Neuronal stem cell (in vitro differentiated cells): ENCODE measurements around the gene MYB.

Experiments
- DNase-seq: peaks from one replicate; pipeline ENCODE4 v3.0.0-alpha.2; 2013; ENCODE audit warnings: low spot score
- H2AFZ ChIP-seq: one replicate; pipeline ENCODE4 v1.6.1; 2013; ENCODE audit warnings: mild to moderate bottlenecking, low read length, inconsistent platforms
- H2AK5ac ChIP-seq: 2 replicates; pipeline ENCODE4 v1.6.1; 2013; ENCODE audit warnings: low read depth, mild to moderate bottlenecking, inconsistent platforms, low read length, moderate library complexity, mixed read lengths
- H2BK120ac ChIP-seq: 2 replicates; pipeline ENCODE4 v1.6.1; 2013; ENCODE audit warnings: low read depth, mild to moderate bottlenecking, inconsistent platforms, low read length, moderate library complexity, mixed read lengths
- H2BK12ac ChIP-seq: one replicate; pipeline ENCODE4 v1.6.1; 2013; ENCODE audit warnings: low read length, inconsistent platforms
- H2BK15ac ChIP-seq: 2 replicates; pipeline ENCODE4 v1.6.1; 2013; ENCODE audit warnings: mild to moderate bottlenecking, low read length, inconsistent platforms, mixed read lengths
- H2BK5ac ChIP-seq: one replicate; pipeline ENCODE4 v1.6.1; 2013; ENCODE audit warnings: inconsistent platforms, mild to moderate bottlenecking, low read length, moderate library complexity
- H3K14ac ChIP-seq: one replicate; pipeline ENCODE4 v1.6.1; 2013; ENCODE audit warnings: low read length, inconsistent platforms
- H3K18ac ChIP-seq: 2 replicates; pipeline ENCODE4 v1.6.1; 2013; ENCODE audit warnings: low read length, inconsistent platforms
- H3K23ac ChIP-seq: 2 replicates; pipeline ENCODE4 v1.6.1; 2013; ENCODE audit warnings: low read depth, mild to moderate bottlenecking, mixed read lengths, low read length, inconsistent platforms; ENCODE audit not compliant: poor library complexity
- H3K27ac ChIP-seq: replicated peaks from 3 replicates; pipeline ENCODE4 v1.5.1; 2013; ENCODE audit warnings: low read length, inconsistent platforms
- H3K27me3 ChIP-seq, 3 experiments: 2 replicates each; pipeline ENCODE4 v1.6.1; 2013; ENCODE audit warnings: low read length in 3 of 3, mild to moderate bottlenecking in 2 of 3, inconsistent platforms in 1 of 3, low read depth in 1 of 3, mixed read lengths in 1 of 3, moderate library complexity in 1 of 3; ENCODE audit not compliant: control insufficient read depth in 3 of 3, insufficient read depth in 3 of 3
- H3K36me3 ChIP-seq, 2 donors: replicated peaks in 1 of 2; 2 replicates each; pipeline ENCODE4 v1.6.1; 2013; ENCODE audit warnings: low read length in 2 of 2; ENCODE audit not compliant: control insufficient read depth in 2 of 2, insufficient read depth in 2 of 2
- H3K4ac ChIP-seq: 2 replicates; pipeline ENCODE4 v1.6.1; 2013; ENCODE audit warnings: inconsistent platforms, mild to moderate bottlenecking, low read length, moderate library complexity
- H3K4me1 ChIP-seq, 2 donors: 1 replicate in 1 of 2; 2 replicates in 1 of 2; pipeline ENCODE4 v1.6.1; 2013; ENCODE audit warnings: low read length in 2 of 2, low read depth in 1 of 2; ENCODE audit not compliant: control insufficient read depth in 2 of 2, insufficient read depth in 1 of 2
- H3K4me2 ChIP-seq: one replicate; pipeline ENCODE4 v1.6.1; 2013; ENCODE audit warnings: mild to moderate bottlenecking, low read length, inconsistent platforms; ENCODE audit not compliant: insufficient read depth, poor library complexity, severe bottlenecking
- H3K4me3 ChIP-seq, 2 donors: 2 replicates each; pipeline ENCODE4 v1.5.1; 2013; ENCODE audit warnings: low read length in 2 of 2, mild to moderate bottlenecking in 2 of 2, inconsistent platforms in 1 of 2, moderate library complexity in 1 of 2
- H3K79me1 ChIP-seq: one replicate; pipeline ENCODE4 v1.6.1; 2013; ENCODE audit warnings: low read depth, mild to moderate bottlenecking, inconsistent platforms, low read length, moderate library complexity
- H3K9ac ChIP-seq: one replicate; pipeline ENCODE4 v1.6.1; 2013; ENCODE audit warnings: mild to moderate bottlenecking, low read depth, low read length, inconsistent platforms; ENCODE audit not compliant: poor library complexity
- H3K9me3 ChIP-seq, 2 donors: replicated peaks in 1 of 2; 2 replicates each; pipeline versions ENCODE3 to v1.6.1; 2013; ENCODE audit warnings: low read length in 2 of 2, mild to moderate bottlenecking in 2 of 2, inconsistent platforms in 1 of 2, low read depth in 1 of 2, mixed read lengths in 1 of 2, moderate library complexity in 1 of 2; ENCODE audit not compliant: control insufficient read depth in 2 of 2, insufficient read depth in 1 of 2
- H4K8ac ChIP-seq: one replicate; pipeline ENCODE4 v1.6.1; 2013; ENCODE audit warnings: low read depth, mild to moderate bottlenecking, inconsistent platforms, low read length, moderate library complexity
- H4K91ac ChIP-seq: one replicate; pipeline ENCODE4 v1.6.1; 2013; ENCODE audit warnings: low read length, low read depth, mild to moderate bottlenecking, inconsistent platforms; ENCODE audit not compliant: poor library complexity
- WGBS, 2 donors: extraction: QIAGEN DNeasy Blood & Tissue Kit; methylation state at CpG; one replicate each; pipeline ENCODE4 v1.1.7; 2013; ENCODE audit warnings: missing lambda C conversion rate in 2 of 2, mixed read lengths in 1 of 2; ENCODE audit not compliant: insufficient read length in 2 of 2, insufficient replicate concordance in 1 of 2; ENCODE audit errors: extremely low coverage in 2 of 2; 5-methylcytosine and 5-hydroxymethylcytosine counted together

The MYB gene

DNA sequence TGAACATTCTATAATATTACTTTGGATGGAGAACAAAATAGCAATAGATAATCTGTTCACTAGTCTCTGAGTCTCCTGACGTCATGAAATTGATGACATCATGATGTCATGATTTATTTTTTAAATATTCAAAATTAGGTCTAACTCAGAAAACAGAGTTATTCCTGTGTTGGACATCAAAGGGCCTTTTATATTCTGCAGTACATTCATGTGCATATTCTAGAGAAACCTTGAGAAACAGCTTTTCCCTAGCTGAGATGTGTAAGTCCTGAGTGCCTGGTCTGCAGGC, 53.3 kb downstream of the MYB start:
- no peak for DNase-seq
- Histone ChIP-seq H3K36me3 (no peaks in the 10 kb centered on the region), H4K91ac (no peak overlapping the region), H2AK5ac (no peak overlapping the region), H2BK12ac (no peak overlapping the region), H3K18ac (no peak overlapping the region), H3K27ac (no peak overlapping the region), H3K14ac (no peak overlapping the region), H2BK15ac (no peak overlapping the region), H3K4me3 (no peak overlapping the region), H3K4me1 (no peaks in the 10 kb centered on the region), H3K79me1 (no peaks in the 10 kb centered on the region), H2BK120ac (no peak overlapping the region), H3K27me3 (no peaks in the 10 kb centered on the region), H3K9ac (no peak overlapping the region), H3K4ac (no peak overlapping the region), H3K4me2 (no peak overlapping the region), H2BK5ac (no peak overlapping the region), H2AFZ (no peak overlapping the region), H3K23ac (no peak overlapping the region), H4K8ac (no peak overlapping the region), H3K9me3 (no peaks in the 10 kb centered on the region)
- no CpG with 5 or more reads among the region's 1 CpG for WGBS, 2 donors

DNA sequence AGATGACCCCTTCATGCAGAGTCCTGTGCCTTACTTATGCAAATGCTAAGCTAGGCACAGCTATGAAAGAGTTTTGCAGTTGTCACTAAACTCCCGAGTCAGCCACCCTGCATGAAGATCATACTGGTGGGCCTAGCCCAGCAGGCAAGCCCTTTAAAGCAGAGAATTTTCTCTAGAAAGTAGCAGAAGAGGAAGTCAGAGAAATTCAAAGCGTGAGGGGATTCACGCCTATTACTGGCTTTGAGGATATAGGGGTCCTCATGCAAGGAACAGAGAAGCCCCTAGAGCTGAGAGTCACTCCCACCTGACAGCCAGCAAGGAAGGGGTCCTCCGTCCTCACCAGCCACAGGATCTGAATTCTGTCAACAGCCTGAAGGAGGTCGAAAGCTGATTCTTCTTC, 54.6 kb downstream of the MYB start:
- Histone ChIP-seq H3K27ac (no peak overlapping the region), H3K9me3 (no peaks in the 10 kb centered on the region), H2BK120ac (no peak overlapping the region), H3K18ac (no peak overlapping the region), H2BK12ac (no peak overlapping the region), H4K91ac (no peak overlapping the region), H3K36me3 (no peaks in the 10 kb centered on the region), H3K14ac (no peak overlapping the region), H2BK5ac (no peak overlapping the region), H3K9ac (no peak overlapping the region), H2AFZ (peak overlapping the region; percentile 61), H2BK15ac (no peak overlapping the region), H3K4me3 (no peak overlapping the region), H3K4ac (no peak overlapping the region), H3K23ac (no peak overlapping the region), H3K27me3 (no peaks in the 10 kb centered on the region), H3K79me1 (no peaks in the 10 kb centered on the region), H2AK5ac (no peak overlapping the region), H3K4me1 (no peaks in the 10 kb centered on the region), H3K4me2 (no peak overlapping the region), H4K8ac (no peak overlapping the region)
- WGBS, 2 donors = no CpG with 5 or more reads among the region's 5 CpGs
- DNase-seq = no peak

GRCh38 chr6:135236319-135236718, 55.2 kb downstream of the MYB start:
- H2BK120ac ChIP-seq = no peak overlapping the region
- no peak overlapping the region for H3K18ac ChIP-seq
- no peak overlapping the region for H4K8ac ChIP-seq
- no CpG with 5 or more reads among the region's 1 CpG for WGBS, 2 donors
- no peak overlapping the region for H2BK12ac ChIP-seq
- H3K4me1 ChIP-seq = no peaks in the 10 kb centered on the region
- no peak overlapping the region for H2BK5ac ChIP-seq
- H3K23ac ChIP-seq = no peak overlapping the region
- H3K14ac ChIP-seq = no peak overlapping the region
- H3K79me1 ChIP-seq = no peaks in the 10 kb centered on the region
- H3K36me3 ChIP-seq = no peaks in the 10 kb centered on the region
- H3K27me3 ChIP-seq = no peaks in the 10 kb centered on the region
- H3K4me3 ChIP-seq = no peak overlapping the region
- H2AFZ ChIP-seq = peak overlapping the region; percentile 9
- no peak overlapping the region for H4K91ac ChIP-seq
- H3K9ac ChIP-seq = no peak overlapping the region
- H2AK5ac ChIP-seq = no peak overlapping the region
- no peak overlapping the region for H3K4me2 ChIP-seq
- DNase-seq = no peak
- no peak overlapping the region for H3K27ac ChIP-seq
- no peak overlapping the region for H3K4ac ChIP-seq
- no peak overlapping the region for H2BK15ac ChIP-seq
- H3K9me3 ChIP-seq = no peaks in the 10 kb centered on the region

- H2AK5ac ChIP-seq = no peak overlapping the region
- DNase-seq = no peak
- no peak overlapping the region for H3K9ac ChIP-seq
- no peak overlapping the region for H2BK120ac ChIP-seq
- H3K14ac ChIP-seq = no peak overlapping the region
- no peak overlapping the region for H3K4me3 ChIP-seq
- H3K27me3 ChIP-seq = no peaks in the 10 kb centered on the region
- H3K36me3 ChIP-seq = no peaks in the 10 kb centered on the region
- no CpG with 5 or more reads among the region's 6 CpGs for WGBS, 2 donors
- no peak overlapping the region for H2BK15ac ChIP-seq
- H3K18ac ChIP-seq = no peak overlapping the region
- no peak overlapping the region for H3K23ac ChIP-seq
- no peaks in the 10 kb centered on the region for H3K4me1 ChIP-seq
- no peak overlapping the region for H3K4ac ChIP-seq
- H2AFZ ChIP-seq = peak overlapping the region; percentile 9
- H3K27ac ChIP-seq = no peak overlapping the region
- no peak overlapping the region for H2BK12ac ChIP-seq
- H3K4me2 ChIP-seq = no peak overlapping the region
- H4K8ac ChIP-seq = no peak overlapping the region
- H3K79me1 ChIP-seq = no peaks in the 10 kb centered on the region
- no peak overlapping the region for H4K91ac ChIP-seq
- no peaks in the 10 kb centered on the region for H3K9me3 ChIP-seq
- H2BK5ac ChIP-seq = no peak overlapping the region
These were observed 55.6 kb downstream of the MYB start for GRCh38 chr6:135236732-135237131.
